ENCODE measurements around the gene USH1G. TPM values are rescaled to one million over a fixed set of nuclear protein-coding genes. Genes with fewer than 3 reads are reported as not detected.

Gene USH1G
- total RNA-seq, 1 experiment from 2014 or later = 2.7 TPM

DNA sequence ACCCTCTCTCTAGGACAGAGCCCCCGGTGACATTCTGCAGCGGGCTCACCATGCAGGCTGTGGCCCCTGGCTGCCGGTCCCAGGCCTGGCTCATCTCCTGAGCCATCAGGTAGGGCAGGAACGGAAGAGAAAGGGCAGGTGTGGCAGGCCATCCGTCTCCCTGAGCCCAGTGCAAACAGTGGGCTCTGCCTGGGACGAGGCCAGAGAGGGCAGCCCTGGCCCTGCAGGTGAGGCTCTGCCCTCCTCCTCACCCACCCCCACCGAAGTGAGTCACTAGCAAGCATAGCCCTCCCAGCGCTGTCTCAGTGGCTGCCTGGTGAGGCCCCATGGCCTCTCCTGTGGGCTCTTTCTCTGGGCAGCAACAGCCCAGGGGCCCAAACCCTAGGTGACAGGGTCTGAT, 27.2 kb upstream of the USH1G start:
- Histone ChIP-seq H3K23me2 (ENCODE audit: insufficient read length, low read depth, low read length, poor library complexity, severe bottlenecking) (peaks cover 2% of the 10 kb centered on the region), H3K56ac (ENCODE audit: insufficient read length, low read depth, low read length) (no peak overlapping the region), H2AFZ (ENCODE audit: low read length) (no peak overlapping the region), H3K9me3 (ENCODE audit: control insufficient read depth, low read depth, low read length) (no peaks in the 10 kb centered on the region), H2BK20ac (ENCODE audit: low read depth, low read length, poor library complexity, severe bottlenecking) (no peak overlapping the region), H3T11ph (ENCODE audit: low read length) (no peak overlapping the region), H3K4me2 (ENCODE audit: insufficient read depth, insufficient read length, low read length) (no peak overlapping the region), H2BK15ac (ENCODE audit: low read depth, low read length) (no peak overlapping the region), H3K4me1 (ENCODE audit: insufficient read depth, low read length) (no peaks in the 10 kb centered on the region), H3K14ac (ENCODE audit: insufficient read depth, low read length) (no peak overlapping the region; the same call in 1 of the 2 replicates), H2BK12ac (ENCODE audit: insufficient read length, low read depth, low read length) (no peak overlapping the region), H3K79me1 (ENCODE audit: insufficient read depth, low read depth, low read length, poor library complexity, severe bottlenecking) (no peaks in the 10 kb centered on the region), H4K20me1 (ENCODE audit: control insufficient read depth, insufficient read depth, insufficient read length) (no peaks in the 10 kb centered on the region), H4K91ac (ENCODE audit: insufficient read length, low read depth, low read length) (no peak overlapping the region), H3K27me3 (ENCODE audit: insufficient read depth, low read length) (no peaks in the 10 kb centered on the region), H4K8ac (replicated peaks; ENCODE audit: insufficient read length, low read depth, low read length) (no peak overlapping the region), H3K23ac (ENCODE audit: insufficient read length, low read depth, low read length) (no peak overlapping the region), H3K79me2 (ENCODE audit: insufficient read depth, low read length) (no peaks in the 10 kb centered on the region), H3K27ac (ENCODE audit: insufficient read length, low read depth, low read length) (no peak overlapping the region), H2AK5ac (ENCODE audit: insufficient read length, low read length) (no peak overlapping the region), H2BK5ac (ENCODE audit: insufficient read length, low read length) (no peak overlapping the region), H3K4ac (ENCODE audit: low read depth, low read length) (no peak overlapping the region), H3K9ac (ENCODE audit: extremely low read depth, insufficient read length, low read length) (no peak overlapping the region), H4K5ac (ENCODE audit: insufficient read length, low read depth, low read length) (no peak overlapping the region), H3K18ac (ENCODE audit: insufficient read length, low read depth, low read length) (no peak overlapping the region), H2BK120ac (ENCODE audit: low read depth, low read length, poor library complexity, severe bottlenecking) (no peak overlapping the region)
- WGBS (ENCODE audit: extremely low coverage, insufficient read length, low lambda C conversion rate) = no CpG with 5 or more reads among the region's 8 CpGs
- no peak overlapping the region for H3K4me3 Mint-ChIP-seq
- peaks cover 11 to 22% of the 10 kb centered on the region in 2 experiments for H3K4me1 Mint-ChIP-seq
- TF ChIP-seq CTCF (conservative IDR thresholded peaks at IDR 0.05) = no peak
- H3K27me3 Mint-ChIP-seq (ENCODE audit: low read depth) = peaks cover 30% of the 10 kb centered on the region
- H3K36me3 Mint-ChIP-seq (ENCODE audit: insufficient read depth in 1 of 3, low read depth in 3 of 3) = no peaks in the 10 kb centered on the region
- DNase-seq = no peak
- H3K9me3 Mint-ChIP-seq = no peaks in the 10 kb centered on the region
- H3K27ac Mint-ChIP-seq = no peak overlapping the region

Data from H9 (cell line).